Measurements from ENCODE around the gene MACROD2.

The MACROD2 gene

GRCh38 chr20:14284443-14284842 is 289.1 kb downstream of the MACROD2 start:
- no peak for DNase-seq

GRCh38 chr20:14288341-14289330 is 293.3 kb downstream of the MACROD2 start:
- DNase-seq: no peak

- DNase-seq: no peak
Observed at GRCh38 chr20:14291502-14291901, 296.2 kb downstream of the MACROD2 start.

- no peak for DNase-seq
Observed at GRCh38 chr20:14295238-14295637, 299.9 kb downstream of the MACROD2 start.

GRCh38 chr20:14295770-14296309 is 300.5 kb downstream of the MACROD2 start:
- no peak for DNase-seq

GRCh38 chr20:14299831-14300230 is 304.5 kb downstream of the MACROD2 start:
- no peak for DNase-seq

- DNase-seq: no peak
Observed at GRCh38 chr20:14303106-14303505, 307.8 kb downstream of the MACROD2 start.

- DNase-seq: no peak
Observed at GRCh38 chr20:14303651-14304050, 308.3 kb downstream of the MACROD2 start.

GRCh38 chr20:14304472-14304871 is 309.2 kb downstream of the MACROD2 start:
- no peak for DNase-seq

- DNase-seq: no peak
Observed at GRCh38 chr20:14307956-14308355, 312.6 kb downstream of the MACROD2 start.

- no peak for DNase-seq
Observed at GRCh38 chr20:14310977-14311627, 315.8 kb downstream of the MACROD2 start.

GRCh38 chr20:14312001-14312400 is 316.7 kb downstream of the MACROD2 start:
- DNase-seq: no peak

GRCh38 chr20:14313341-14314020 is 318.2 kb downstream of the MACROD2 start:
- no peak for DNase-seq

- no peak for DNase-seq
Observed at GRCh38 chr20:14319704-14320103, 324.4 kb downstream of the MACROD2 start.

- DNase-seq: no peak
Observed at GRCh38 chr20:14331646-14332045, 336.3 kb downstream of the MACROD2 start.

- DNase-seq: no peak
Observed at GRCh38 chr20:14332866-14333265, 337.6 kb downstream of the MACROD2 start.

- no peak for DNase-seq
Observed at GRCh38 chr20:14333721-14334120, 338.4 kb downstream of the MACROD2 start.

GRCh38 chr20:14334306-14334930 is 339.1 kb downstream of the MACROD2 start:
- DNase-seq: no peak

- DNase-seq: no peak
Observed at GRCh38 chr20:14335052-14335451, 339.7 kb downstream of the MACROD2 start.

- no peak for DNase-seq
Observed at GRCh38 chr20:14336686-14337085, 341.4 kb downstream of the MACROD2 start.

- no peak for DNase-seq
Observed at GRCh38 chr20:14337400-14338171, 342.3 kb downstream of the MACROD2 start, which contains the start of gene FLRT3. Gene FLRT3, minus strand, starts transcription at chr20:14337612. Its CDS starts 10,106 bp downstream, at chr20:14327506.

- DNase-seq: no peak
Observed at GRCh38 chr20:14341801-14342200, 346.5 kb downstream of the MACROD2 start.

Measured in stimulated activated CD4-positive, alpha-beta T cell treated with anti-CD3 and anti-CD28 coated beads, Interleukin-12 subunit alpha, Interleukin-12 subunit beta, amount 100 ng/mL, for 4 hours (primary cell).